HS-27A (cell line): ENCODE measurements around the gene GOLPH3.

ENCODE experiments used
- DNase-seq: peaks from one replicate; pipeline ENCODE4 v3.0.0-alpha.2; 2012; ENCODE audit warnings: low read depth, missing footprints

The GOLPH3 gene

DNA sequence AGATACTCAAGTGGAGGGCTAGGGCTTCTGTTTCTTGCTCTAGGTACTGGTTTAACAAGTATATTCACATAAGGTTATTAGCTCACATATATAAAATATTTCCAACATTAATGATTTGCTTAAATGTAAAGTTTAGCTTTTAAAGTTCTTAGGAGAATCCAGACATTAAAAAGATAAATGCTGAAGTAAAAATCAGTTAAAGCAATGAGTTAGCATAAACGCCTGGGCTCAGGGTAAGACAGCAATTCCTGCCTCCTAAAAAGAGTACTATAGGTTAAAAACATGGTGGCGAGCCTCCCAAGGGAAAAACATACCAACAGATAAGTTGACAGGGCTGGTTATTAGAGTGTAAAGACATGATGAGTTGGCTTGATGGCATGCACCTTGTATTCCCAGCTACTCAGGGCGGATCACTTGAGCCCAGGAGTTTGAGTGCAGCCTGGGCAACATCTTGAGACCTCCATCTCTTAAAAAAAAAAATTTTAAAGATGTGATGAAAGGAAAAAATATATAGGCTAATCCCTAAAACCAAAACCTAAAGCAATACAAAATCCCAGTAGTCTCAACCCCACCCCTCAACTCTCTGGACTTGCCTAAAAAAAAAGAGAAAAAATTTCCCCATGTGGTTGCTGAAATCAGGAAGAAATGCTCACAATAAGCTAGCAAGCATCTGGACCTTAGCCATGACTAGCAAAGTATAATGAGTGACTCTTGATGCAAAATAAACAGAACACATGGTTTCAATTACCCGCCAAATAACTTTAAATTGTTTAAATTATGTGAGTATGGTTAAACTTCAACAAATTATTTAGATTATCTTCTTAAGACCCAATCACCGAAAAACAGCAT lies 3.6 kb downstream of the GOLPH3 start:
- no peak for DNase-seq

GRCh38 chr5:32168460-32169033 lies 5.6 kb downstream of the GOLPH3 start:
- DNase-seq = no peak

GRCh38 chr5:32165597-32165996 lies 8.5 kb downstream of the GOLPH3 start:
- no peak for DNase-seq

- DNase-seq = no peak
Observed at GRCh38 chr5:32163785-32164184, 10.3 kb downstream of the GOLPH3 start.

DNA sequence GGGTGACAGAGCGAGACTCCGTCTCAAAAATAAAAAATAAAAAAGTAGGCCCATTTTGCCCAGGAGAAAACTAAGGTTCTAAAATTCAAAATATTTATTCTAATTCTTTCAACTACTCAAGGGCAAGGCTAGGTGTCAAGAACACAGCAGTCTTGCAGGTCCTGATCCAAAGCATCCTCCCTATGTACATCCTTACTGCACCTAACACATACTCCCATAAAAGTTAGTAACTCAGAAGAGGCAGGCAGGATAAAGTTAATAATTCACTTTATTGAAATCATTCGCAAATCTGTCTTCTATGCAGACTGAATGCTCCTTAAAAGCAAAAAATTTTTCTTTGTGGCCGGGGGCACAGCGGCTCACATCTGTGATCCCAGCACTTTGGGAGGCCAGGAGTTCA lies 11.1 kb downstream of the GOLPH3 start:
- DNase-seq = no peak

DNA sequence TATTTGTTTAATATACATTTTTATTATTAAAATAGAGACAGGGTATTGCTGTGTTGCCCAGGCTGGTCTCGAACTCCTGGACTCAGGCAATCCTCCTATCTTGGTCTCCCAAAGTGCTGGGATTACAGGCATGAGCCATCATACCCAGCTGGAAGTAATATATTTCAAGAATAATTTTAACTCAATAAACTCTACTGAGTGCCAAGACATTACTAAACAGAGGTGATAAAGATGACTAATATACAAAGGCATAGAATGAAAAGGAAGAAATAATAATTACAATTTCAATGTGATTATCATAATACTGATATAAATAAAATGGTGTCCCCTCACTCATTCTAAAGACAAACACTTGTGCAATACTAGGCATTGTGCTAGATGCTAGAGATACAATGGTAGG lies 13.9 kb downstream of the GOLPH3 start:
- DNase-seq = no peak

GRCh38 chr5:32159328-32160072 lies 14.6 kb downstream of the GOLPH3 start:
- no peak for DNase-seq

DNA sequence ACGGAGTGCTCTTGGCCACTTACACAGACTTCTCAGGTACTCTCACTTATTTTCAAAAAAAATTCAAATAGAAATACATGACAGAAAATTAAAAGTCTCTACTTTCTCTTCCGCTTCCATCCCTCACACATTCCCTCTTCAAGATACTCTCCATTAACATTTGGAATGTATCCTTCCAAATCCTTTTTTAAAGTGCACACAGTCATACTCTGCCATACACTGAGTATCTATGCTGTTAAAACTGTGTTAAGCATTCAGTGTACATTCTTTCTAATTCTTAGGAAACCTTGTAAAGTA lies 15.5 kb downstream of the GOLPH3 start:
- DNase-seq = no peak

DNA sequence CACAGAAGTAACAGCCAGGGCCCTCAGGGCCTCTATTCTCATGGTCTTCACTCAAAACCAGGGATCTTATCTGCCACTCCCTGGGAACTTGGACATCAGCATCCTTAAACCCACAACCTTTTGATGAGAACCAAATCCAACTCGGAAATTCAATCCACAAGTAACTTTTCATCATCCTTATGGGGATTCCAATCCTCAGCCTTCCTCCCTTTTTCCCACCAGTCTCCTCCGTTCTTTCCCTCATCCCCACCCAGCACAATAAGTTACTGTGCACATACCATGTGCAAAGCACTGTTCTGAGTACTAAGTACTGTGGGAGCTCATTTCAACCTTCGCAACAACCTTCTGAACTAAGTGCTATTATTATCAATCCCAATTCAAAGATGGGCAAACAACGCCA lies 17.0 kb downstream of the GOLPH3 start:
- DNase-seq = no peak

- no peak for DNase-seq
Observed at GRCh38 chr5:32156635-32157034, 17.5 kb downstream of the GOLPH3 start.

DNA sequence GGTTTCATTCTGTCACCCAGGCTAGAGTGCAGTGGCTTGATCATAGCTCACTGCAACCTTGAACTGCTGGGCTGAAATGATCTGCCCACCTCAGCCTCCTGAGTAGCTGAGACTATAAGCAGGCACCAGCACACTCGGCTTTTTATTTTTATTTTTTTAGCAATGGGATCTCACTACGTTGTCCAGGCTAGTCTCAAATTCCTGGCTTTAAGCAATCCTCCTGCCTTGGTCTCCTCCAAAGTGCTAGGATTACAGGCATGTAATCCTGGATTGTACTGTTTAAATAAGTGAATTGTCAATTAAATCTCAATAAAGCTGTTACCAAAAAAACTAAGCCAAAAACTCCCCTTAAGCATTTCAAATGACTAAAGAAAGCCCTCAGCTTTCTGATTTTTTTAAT lies 18.9 kb downstream of the GOLPH3 start:
- no peak for DNase-seq

DNA sequence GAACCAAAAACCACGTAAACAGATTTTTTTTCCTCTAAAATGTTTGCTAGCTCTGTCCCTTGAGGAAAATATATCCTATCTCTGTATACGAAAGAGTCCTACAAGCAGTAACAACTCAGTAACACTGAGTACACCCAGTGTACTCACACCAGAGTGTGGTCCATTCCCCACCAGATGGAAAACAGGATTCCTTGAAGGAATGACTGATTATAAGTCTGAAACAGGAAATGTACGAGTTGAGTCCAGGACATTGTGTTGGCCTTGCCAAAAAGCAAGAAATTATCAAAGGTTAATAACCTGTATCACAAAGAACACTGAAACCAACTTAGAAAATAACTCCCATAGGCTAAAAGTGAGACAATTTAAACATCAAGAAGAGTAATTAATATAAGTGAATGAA lies 20.4 kb downstream of the GOLPH3 start:
- no peak for DNase-seq

GRCh38 chr5:32151198-32151597 lies 22.9 kb downstream of the GOLPH3 start:
- DNase-seq = no peak

DNA sequence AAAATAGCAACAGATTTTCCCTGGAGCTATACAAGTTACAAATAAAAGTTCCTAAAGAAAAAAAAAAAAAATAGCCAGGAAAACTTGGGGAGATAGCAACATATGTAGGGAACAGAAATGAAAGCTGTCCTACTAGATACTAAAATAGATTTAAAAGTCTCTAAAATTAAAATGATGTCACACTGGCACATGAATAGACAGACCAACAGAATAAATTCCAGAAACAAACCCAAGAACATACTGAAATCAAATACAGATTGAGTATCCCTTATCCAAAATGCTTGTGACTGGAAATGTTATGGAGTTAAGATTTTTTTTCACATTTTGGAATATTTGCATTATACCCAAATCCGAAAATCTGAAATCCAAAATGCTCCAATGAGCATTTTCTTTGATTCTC lies 23.8 kb downstream of the GOLPH3 start:
- DNase-seq = no peak

DNA sequence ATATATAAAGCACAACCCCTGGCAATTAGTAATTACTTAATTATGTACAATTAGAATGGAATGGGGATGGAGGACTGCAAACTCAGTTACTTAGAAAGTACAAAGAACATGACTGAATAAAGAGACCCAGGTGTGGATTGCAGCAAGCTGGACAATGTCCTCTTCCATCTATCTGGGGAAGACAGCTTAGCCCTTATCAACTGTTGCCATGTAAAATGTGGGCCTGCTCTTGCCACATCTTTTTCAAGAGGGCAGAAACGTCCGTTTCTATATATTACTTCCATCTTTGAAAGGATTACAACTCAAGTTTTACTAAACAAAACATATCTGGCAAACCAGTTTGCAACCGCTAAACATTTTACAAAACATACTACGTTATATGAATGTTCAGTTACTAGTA lies 26.2 kb downstream of the GOLPH3 start:
- no peak for DNase-seq

GRCh38 chr5:32147236-32147635 lies 26.9 kb downstream of the GOLPH3 start:
- DNase-seq = no peak

GRCh38 chr5:32145378-32145777 lies 28.7 kb downstream of the GOLPH3 start:
- no peak for DNase-seq

- DNase-seq = no peak
Observed at GRCh38 chr5:32144378-32145207, 29.5 kb downstream of the GOLPH3 start.

DNA sequence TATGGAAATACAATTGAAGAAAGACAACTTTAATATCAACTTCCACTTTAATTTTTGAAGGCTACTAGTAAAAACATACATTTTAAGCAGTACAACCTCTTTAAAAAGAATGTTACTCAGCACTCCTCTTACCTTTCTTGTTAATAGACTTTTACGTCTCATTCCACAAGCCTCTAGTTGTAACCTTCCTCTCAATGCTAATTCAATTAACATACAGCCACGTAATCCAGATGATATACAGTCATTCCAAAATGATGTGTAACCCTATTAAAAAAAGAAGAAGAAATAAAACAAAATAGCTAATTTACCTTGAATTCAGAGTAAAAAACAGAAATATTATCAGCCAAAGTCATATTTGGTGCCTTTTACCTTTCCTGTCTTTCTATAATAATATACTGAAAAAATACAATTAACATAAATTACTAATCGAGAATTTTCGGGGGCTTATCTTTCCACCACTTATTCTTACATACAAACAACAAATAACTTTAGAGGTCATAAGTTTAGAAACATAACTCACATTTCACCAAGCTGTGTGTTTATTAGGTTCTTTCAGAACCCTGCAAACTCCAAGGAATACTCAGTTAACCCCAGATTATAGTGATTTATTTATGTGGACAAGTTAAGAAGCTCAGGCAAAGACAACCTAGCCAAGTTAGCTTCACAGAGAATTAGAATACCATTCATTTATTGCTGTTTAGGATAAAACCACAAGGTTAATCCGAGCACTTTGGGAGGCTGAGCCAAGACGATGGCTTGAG lies 30.3 kb downstream of the GOLPH3 start:
- no peak for DNase-seq

- DNase-seq = no peak
Observed at GRCh38 chr5:32138839-32139493, 35.2 kb downstream of the GOLPH3 start.

DNA sequence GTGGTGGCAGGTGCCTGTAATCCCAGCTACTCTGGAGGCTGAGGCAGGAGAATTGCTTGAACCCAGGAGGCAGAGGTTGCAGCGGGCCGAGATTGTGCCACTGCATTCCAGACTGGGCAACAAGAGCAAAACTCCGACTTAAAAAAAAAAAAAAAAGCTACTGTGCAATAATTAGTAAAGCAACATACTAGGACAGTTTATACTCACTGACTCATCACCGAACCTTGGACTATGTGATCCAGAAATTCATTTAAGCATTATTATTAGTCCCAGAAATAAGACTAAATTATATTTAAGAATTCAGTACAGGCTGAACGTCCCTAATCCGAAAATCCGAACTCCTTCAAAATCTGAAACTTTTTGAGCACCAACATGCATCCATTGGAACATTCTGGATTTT lies 37.8 kb downstream of the GOLPH3 start:
- DNase-seq = no peak
